ENCODE data around the gene FILIP1L.

The FILIP1L gene

GRCh38 chr3:100099621-100100020, 14.7 kb downstream of the FILIP1L start:
- no peaks in the 10 kb centered on the region for H3K36me3 ChIP-seq (ENCODE audit: low read length)
- no peak overlapping the region for H3K9ac ChIP-seq (ENCODE audit: low read length)
- no peaks in the 10 kb centered on the region for H3K79me2 ChIP-seq (ENCODE audit: insufficient read depth, low read length)
- H3F3A ChIP-seq (ENCODE audit: insufficient read depth): no peaks in the 10 kb centered on the region
- no peaks in the 10 kb centered on the region for H3K9me3 ChIP-seq (ENCODE audit: insufficient read depth, low read length)
- H3K4me3 ChIP-seq (ENCODE audit: insufficient read depth, low read length, poor library complexity, severe bottlenecking): no peak overlapping the region
- H2AFZ ChIP-seq (ENCODE audit: low read depth, low read length, severe bottlenecking): no peak overlapping the region
- no peak for TF ChIP-seq CTCF (IDR thresholded peaks at IDR 0.05; ENCODE audit: insufficient read depth, low read length, poor library complexity, severe bottlenecking)
- TF ChIP-seq EZH2phosphoT487 (conservative IDR thresholded peaks at IDR 0.05; ENCODE audit: low read length): no peak
- no peaks in the 10 kb centered on the region for H4K20me1 ChIP-seq (ENCODE audit: low read depth, low read length)
- H3K4me2 ChIP-seq (ENCODE audit: low read depth, low read length, poor library complexity, severe bottlenecking): no peak overlapping the region
- H3K9me2 ChIP-seq (replicated peaks; ENCODE audit: insufficient read depth, low read length): no peaks in the 10 kb centered on the region
- no peaks in the 10 kb centered on the region for H3K27me3 ChIP-seq (ENCODE audit: low read length)
- no peak overlapping the region for H3K27ac ChIP-seq (ENCODE audit: low read depth, low read length)

- no peak overlapping the region for H3K4me2 ChIP-seq (ENCODE audit: low read depth, low read length, poor library complexity, severe bottlenecking)
- H3K4me3 ChIP-seq (ENCODE audit: insufficient read depth, low read length, poor library complexity, severe bottlenecking): no peak overlapping the region
- no peaks in the 10 kb centered on the region for H4K20me1 ChIP-seq (ENCODE audit: low read depth, low read length)
- no peaks in the 10 kb centered on the region for H3K36me3 ChIP-seq (ENCODE audit: low read length)
- no peaks in the 10 kb centered on the region for H3K9me3 ChIP-seq (ENCODE audit: insufficient read depth, low read length)
- no peaks in the 10 kb centered on the region for H3K79me2 ChIP-seq (ENCODE audit: insufficient read depth, low read length)
- no peak overlapping the region for H3K27ac ChIP-seq (ENCODE audit: low read depth, low read length)
- no peaks in the 10 kb centered on the region for H3F3A ChIP-seq (ENCODE audit: insufficient read depth)
- no peak overlapping the region for H3K9ac ChIP-seq (ENCODE audit: low read length)
- H3K9me2 ChIP-seq (replicated peaks; ENCODE audit: insufficient read depth, low read length): no peaks in the 10 kb centered on the region
- no peak for TF ChIP-seq CTCF (IDR thresholded peaks at IDR 0.05; ENCODE audit: insufficient read depth, low read length, poor library complexity, severe bottlenecking)
- H2AFZ ChIP-seq (ENCODE audit: low read depth, low read length, severe bottlenecking): no peak overlapping the region
- no peaks in the 10 kb centered on the region for H3K27me3 ChIP-seq (ENCODE audit: low read length)
Observed at GRCh38 chr3:100098784-100099070, 15.6 kb downstream of the FILIP1L start.

- H2AFZ ChIP-seq (ENCODE audit: low read depth, low read length, severe bottlenecking): no peak overlapping the region
- H3K27me3 ChIP-seq (ENCODE audit: low read length): no peaks in the 10 kb centered on the region
- H3K36me3 ChIP-seq (ENCODE audit: low read length): no peaks in the 10 kb centered on the region
- no peaks in the 10 kb centered on the region for H3K9me2 ChIP-seq (replicated peaks; ENCODE audit: insufficient read depth, low read length)
- no peaks in the 10 kb centered on the region for H3K79me2 ChIP-seq (ENCODE audit: insufficient read depth, low read length)
- no peak for TF ChIP-seq EZH2phosphoT487 (conservative IDR thresholded peaks at IDR 0.05; ENCODE audit: low read length)
- TF ChIP-seq CTCF (IDR thresholded peaks at IDR 0.05; ENCODE audit: insufficient read depth, low read length, poor library complexity, severe bottlenecking): no peak
- H3F3A ChIP-seq (ENCODE audit: insufficient read depth): no peaks in the 10 kb centered on the region
- no peak overlapping the region for H3K27ac ChIP-seq (ENCODE audit: low read depth, low read length)
- H3K4me2 ChIP-seq (ENCODE audit: low read depth, low read length, poor library complexity, severe bottlenecking): no peak overlapping the region
- no peak overlapping the region for H3K9ac ChIP-seq (ENCODE audit: low read length)
- no peak overlapping the region for H3K4me3 ChIP-seq (ENCODE audit: insufficient read depth, low read length, poor library complexity, severe bottlenecking)
- no peaks in the 10 kb centered on the region for H3K9me3 ChIP-seq (ENCODE audit: insufficient read depth, low read length)
- H4K20me1 ChIP-seq (ENCODE audit: low read depth, low read length): no peaks in the 10 kb centered on the region
Observed at GRCh38 chr3:100097919-100098783, 16.1 kb downstream of the FILIP1L start.
